ENCODE results near the gene TSHZ1.

TSHZ1 gene

DNA sequence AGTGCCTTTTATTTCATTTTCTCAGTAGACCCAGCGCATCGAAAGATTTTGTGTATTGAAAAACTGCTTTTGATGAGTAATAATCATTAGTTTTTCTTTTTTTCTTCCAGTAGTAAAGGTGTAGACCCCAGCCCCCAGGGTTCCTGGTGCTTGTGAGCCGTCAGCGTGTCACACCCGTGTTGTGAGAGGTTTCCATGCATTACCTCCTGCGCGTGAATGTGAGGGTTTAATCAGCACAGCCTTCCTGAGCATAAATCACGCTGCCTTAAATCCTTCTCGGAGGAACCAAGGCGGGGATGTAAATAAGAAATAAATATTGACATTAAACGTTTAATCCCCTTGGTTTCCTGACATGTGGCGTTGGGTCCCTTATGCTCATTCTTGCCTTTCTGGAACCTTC, 24.3 kb downstream of the TSHZ1 start:
- Histone ChIP-seq H3K4me3 (ENCODE audit: low read length) (no peak overlapping the region), H3K27me3 (ENCODE audit: control insufficient read depth, insufficient read depth, low read length) (no peaks in the 10 kb centered on the region), H3K27ac (ENCODE audit: low read length) (no peak overlapping the region), H3K9me3 (ENCODE audit: control insufficient read depth, insufficient read depth, low read length) (no peaks in the 10 kb centered on the region), H3K36me3 (ENCODE audit: control insufficient read depth, insufficient read depth, low read length) (no peaks in the 10 kb centered on the region), H3K4me1 (ENCODE audit: control insufficient read depth, insufficient read depth, low read length) (no peaks in the 10 kb centered on the region)
- no peak for DNase-seq (ENCODE audit: low read depth, low spot score)
- WGBS (ENCODE audit: insufficient coverage, insufficient read length) = no CpG with 5 or more reads among the region's 12 CpGs

DNA sequence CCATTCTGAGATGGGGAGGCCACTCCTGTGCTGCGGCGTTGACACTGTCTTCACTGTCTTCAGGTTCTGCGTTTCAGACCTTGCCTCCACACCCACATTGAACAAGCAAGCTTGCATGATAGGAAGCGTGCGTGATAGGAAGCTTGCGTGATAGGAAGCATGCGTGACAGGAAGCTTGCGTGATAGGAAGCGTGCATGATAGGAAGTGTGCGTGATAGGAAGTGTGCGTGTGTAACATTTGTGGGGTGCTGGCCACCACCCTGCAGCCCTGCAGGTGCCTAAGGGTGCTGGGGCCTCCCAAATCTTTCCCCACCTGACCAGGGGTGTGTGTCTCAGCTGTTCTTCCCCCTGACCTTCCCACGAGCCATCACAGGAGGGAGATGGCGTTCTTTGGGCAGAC, 25.3 kb downstream of the TSHZ1 start:
- Histone ChIP-seq H3K36me3 (ENCODE audit: control insufficient read depth, insufficient read depth, low read length) (no peaks in the 10 kb centered on the region), H3K27me3 (ENCODE audit: control insufficient read depth, insufficient read depth, low read length) (no peaks in the 10 kb centered on the region), H3K4me3 (ENCODE audit: low read length) (no peak overlapping the region), H3K9me3 (ENCODE audit: control insufficient read depth, insufficient read depth, low read length) (no peaks in the 10 kb centered on the region), H3K4me1 (ENCODE audit: control insufficient read depth, insufficient read depth, low read length) (no peaks in the 10 kb centered on the region), H3K27ac (ENCODE audit: low read length) (no peak overlapping the region)
- DNase-seq (ENCODE audit: low read depth, low spot score) = no peak
- 100% methylated on average over 4 of the region's 13 CpGs for WGBS (ENCODE audit: insufficient coverage, insufficient read length)

DNA sequence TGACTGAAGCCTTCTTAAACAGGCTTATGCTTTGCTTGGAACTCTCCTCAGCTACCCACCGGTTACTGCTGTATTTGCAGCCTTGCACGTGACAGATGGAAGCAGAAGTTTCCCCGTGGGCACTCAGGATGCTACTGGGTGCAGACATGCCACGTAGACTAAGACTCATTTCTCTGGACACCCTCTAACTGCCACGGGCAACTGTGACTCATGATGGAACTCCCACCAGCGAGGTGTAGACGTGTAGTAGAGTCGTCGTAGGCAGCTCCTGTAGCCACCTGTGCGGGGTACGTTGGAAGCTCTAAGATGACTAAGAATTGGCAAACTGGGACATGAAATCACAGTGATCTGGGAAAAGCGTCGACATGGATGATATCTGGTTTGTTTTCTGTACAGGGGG, 27.5 kb downstream of the TSHZ1 start:
- WGBS (ENCODE audit: insufficient coverage, insufficient read length) = no CpG with 5 or more reads among the region's 13 CpGs
- no peaks in the 10 kb centered on the region for H3K27me3 ChIP-seq (ENCODE audit: control insufficient read depth, insufficient read depth, low read length)
- H3K36me3 ChIP-seq (ENCODE audit: control insufficient read depth, insufficient read depth, low read length) = no peaks in the 10 kb centered on the region
- H3K9me3 ChIP-seq (ENCODE audit: control insufficient read depth, insufficient read depth, low read length) = no peaks in the 10 kb centered on the region
- DNase-seq (ENCODE audit: low read depth, low spot score) = no peak
- H3K4me1 ChIP-seq (ENCODE audit: control insufficient read depth, insufficient read depth, low read length) = no peaks in the 10 kb centered on the region
- H3K27ac ChIP-seq (ENCODE audit: low read length) = no peak overlapping the region
- H3K4me3 ChIP-seq (ENCODE audit: low read length) = no peak overlapping the region

DNA sequence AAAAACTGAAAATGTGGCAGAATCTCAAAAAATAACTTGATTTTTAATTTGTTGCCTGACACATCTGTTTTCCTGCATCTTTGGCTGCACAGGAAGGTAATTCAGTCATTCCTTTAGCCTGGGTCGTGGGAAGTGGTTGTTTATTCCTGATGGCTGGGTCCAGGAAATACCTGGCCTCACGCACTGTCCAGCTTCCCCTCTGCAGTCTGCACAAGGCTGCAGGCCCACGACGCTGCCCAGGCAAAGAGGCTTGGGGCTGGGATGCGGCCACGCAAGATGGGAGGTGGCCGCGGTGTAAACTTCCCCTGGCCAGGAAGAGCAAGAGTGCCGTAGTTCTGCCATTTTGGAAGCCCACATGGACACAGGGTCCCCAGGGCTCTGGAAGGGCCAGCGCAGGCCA, 28.2 kb downstream of the TSHZ1 start:
- WGBS (ENCODE audit: insufficient coverage, insufficient read length) = no CpG with 5 or more reads among the region's 10 CpGs
- Histone ChIP-seq H3K4me3 (ENCODE audit: low read length) (no peak overlapping the region), H3K4me1 (ENCODE audit: control insufficient read depth, insufficient read depth, low read length) (no peaks in the 10 kb centered on the region), H3K9me3 (ENCODE audit: control insufficient read depth, insufficient read depth, low read length) (no peaks in the 10 kb centered on the region), H3K27ac (ENCODE audit: low read length) (no peak overlapping the region), H3K27me3 (ENCODE audit: control insufficient read depth, insufficient read depth, low read length) (no peaks in the 10 kb centered on the region), H3K36me3 (ENCODE audit: control insufficient read depth, insufficient read depth, low read length) (no peaks in the 10 kb centered on the region)
- DNase-seq (ENCODE audit: low read depth, low spot score) = no peak

DNA sequence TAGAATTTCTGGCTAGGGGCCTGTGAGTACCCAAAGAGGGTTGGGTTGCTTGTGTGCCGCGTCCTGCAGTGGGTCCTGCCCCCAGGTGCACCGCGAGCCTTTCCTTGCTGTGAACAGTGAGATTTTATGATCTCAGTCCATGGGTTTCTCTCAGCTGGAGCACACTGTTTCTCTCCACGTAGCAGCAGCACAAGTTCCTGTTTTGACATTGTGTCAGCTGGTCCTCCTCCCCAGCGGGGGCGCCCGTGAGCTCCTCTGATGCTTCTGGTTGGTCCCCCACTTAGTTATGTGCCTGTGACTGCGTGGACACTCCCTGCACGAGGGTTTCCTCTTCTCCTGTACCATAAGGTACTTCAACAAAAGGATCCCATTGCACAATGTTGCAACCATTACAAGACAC, 29.8 kb downstream of the TSHZ1 start:
- Histone ChIP-seq H3K4me3 (ENCODE audit: low read length) (no peak overlapping the region), H3K27me3 (ENCODE audit: control insufficient read depth, insufficient read depth, low read length) (no peaks in the 10 kb centered on the region), H3K9me3 (ENCODE audit: control insufficient read depth, insufficient read depth, low read length) (no peaks in the 10 kb centered on the region), H3K36me3 (ENCODE audit: control insufficient read depth, insufficient read depth, low read length) (no peaks in the 10 kb centered on the region), H3K4me1 (ENCODE audit: control insufficient read depth, insufficient read depth, low read length) (no peaks in the 10 kb centered on the region), H3K27ac (ENCODE audit: low read length) (no peak overlapping the region)
- WGBS (ENCODE audit: insufficient coverage, insufficient read length) = no CpG with 5 or more reads among the region's 10 CpGs
- DNase-seq (ENCODE audit: low read depth, low spot score) = no peak

DNA sequence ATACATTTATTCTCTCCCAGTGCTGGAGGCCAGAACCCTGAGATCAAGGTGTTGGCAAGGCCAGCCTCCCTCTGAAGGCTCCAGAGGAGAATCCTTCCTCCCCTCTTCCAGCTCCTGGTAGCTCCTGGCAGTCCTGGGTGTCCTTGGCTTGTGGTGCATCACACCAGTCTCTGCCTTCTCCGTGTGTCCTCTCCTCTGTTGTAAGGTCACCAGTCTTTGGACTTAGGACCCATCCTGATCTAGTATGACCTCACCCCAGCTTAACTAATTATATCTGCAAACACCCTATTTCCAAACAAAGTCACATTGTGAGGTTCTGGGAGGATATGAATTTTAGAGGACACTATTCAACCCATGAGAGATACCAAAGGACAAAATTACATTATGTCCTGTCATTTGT, 31.1 kb downstream of the TSHZ1 start:
- no peak overlapping the region for H3K27ac ChIP-seq (ENCODE audit: low read length)
- H3K36me3 ChIP-seq (ENCODE audit: control insufficient read depth, insufficient read depth, low read length) = no peaks in the 10 kb centered on the region
- DNase-seq (ENCODE audit: low read depth, low spot score) = no peak
- no CpG with 5 or more reads among the region's 1 CpG for WGBS (ENCODE audit: insufficient coverage, insufficient read length)
- H3K4me1 ChIP-seq (ENCODE audit: control insufficient read depth, insufficient read depth, low read length) = no peaks in the 10 kb centered on the region
- H3K9me3 ChIP-seq (ENCODE audit: control insufficient read depth, insufficient read depth, low read length) = no peaks in the 10 kb centered on the region
- H3K4me3 ChIP-seq (ENCODE audit: low read length) = no peak overlapping the region
- no peaks in the 10 kb centered on the region for H3K27me3 ChIP-seq (ENCODE audit: control insufficient read depth, insufficient read depth, low read length)

DNA sequence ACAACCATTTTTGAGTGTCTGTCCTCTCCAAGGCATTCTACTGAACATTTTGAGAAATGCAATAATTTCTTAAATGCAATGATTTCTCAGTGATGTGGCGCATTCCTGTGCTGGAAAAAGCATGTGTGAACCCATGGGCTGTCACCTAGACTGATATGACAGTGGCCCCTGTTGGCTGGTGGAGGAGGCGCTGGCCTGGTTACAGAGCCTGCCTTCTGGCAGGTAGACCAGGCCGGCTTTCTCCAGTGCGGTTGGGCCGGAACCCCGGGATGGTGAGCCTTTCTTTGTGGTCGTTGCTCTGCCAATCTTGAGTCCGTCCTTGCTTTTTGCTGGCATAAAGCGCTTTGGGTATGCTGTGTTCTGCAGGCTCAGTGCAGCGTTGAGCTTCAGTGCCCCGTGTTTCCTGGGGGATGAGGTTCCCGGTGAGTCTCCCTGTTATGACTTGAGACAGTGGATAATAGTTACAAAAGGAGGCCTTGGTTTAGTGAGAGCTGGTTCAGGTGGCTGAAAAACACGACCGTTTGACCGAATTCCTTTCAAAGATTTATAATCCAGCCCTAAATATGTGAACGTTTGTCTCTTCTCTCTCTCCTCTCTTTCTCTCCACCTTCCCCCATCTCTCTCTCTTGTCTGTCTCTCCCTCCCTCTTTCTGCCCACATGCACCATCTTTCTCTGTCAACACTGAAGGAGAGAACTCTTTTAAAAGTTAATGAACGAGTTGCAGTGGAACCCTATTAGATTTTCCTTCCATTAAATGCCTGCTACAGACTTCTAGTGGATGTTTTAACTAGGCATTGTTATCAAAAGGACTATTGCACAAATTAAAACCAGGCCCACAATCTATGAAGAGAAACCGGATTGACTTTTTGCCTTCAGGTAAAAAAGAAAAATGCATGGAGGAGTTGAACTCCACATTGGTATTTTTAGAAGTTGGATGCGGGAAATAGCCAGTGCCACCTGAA, 34.0 kb downstream of the TSHZ1 start:
- Histone ChIP-seq H3K27me3 (ENCODE audit: control insufficient read depth, insufficient read depth, low read length) (no peaks in the 10 kb centered on the region), H3K27ac (ENCODE audit: low read length) (no peak overlapping the region), H3K4me1 (ENCODE audit: control insufficient read depth, insufficient read depth, low read length) (no peaks in the 10 kb centered on the region), H3K4me3 (ENCODE audit: low read length) (no peak overlapping the region), H3K9me3 (ENCODE audit: control insufficient read depth, insufficient read depth, low read length) (no peaks in the 10 kb centered on the region), H3K36me3 (ENCODE audit: control insufficient read depth, insufficient read depth, low read length) (no peaks in the 10 kb centered on the region)
- no CpG with 5 or more reads among the region's 19 CpGs for WGBS (ENCODE audit: insufficient coverage, insufficient read length)
- DNase-seq (ENCODE audit: low read depth, low spot score) = peak; percentile 2

DNA sequence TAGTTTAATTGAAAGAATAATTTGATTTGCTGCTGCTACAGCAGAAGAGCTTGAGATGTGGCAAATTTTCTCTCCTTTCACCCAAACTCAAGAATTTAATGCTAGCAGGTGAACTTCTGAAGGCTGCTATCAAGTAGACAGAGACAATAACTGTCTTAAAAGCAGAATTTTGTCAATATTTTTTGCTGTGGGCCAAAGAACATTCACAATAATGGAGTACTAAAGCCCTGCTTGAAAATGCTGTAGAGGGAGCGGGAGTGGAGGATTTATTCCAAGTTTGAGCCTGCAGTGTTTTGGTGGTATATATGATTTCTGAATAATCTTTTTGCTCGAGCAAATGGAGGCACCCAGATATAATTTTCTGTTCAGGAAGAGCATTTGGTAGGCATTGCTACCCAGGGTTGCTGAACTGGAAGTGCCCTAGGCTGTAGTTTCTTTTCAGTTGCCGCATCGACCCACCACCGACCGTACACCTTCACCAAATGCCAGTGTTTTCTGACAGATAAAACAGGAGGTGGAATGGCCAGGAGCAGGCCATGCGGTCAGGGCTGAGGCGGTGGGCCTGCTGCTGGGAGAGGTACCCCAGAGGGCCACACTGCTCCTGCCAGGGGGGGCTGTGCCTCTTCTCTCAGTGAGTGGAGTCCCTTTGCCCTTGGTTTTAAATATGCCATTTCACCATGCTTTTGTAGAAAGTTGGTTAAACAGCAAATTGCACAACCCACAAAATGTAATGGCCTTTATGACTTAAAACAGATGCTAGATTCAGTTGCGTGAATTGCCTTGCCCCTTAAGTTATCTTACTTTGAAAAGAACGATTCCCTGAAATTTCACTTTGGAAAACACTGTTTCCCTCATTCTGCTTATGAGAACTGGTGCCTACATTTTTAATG, 36.4 kb downstream of the TSHZ1 start:
- H3K36me3 ChIP-seq (ENCODE audit: control insufficient read depth, insufficient read depth, low read length) = no peaks in the 10 kb centered on the region
- no peaks in the 10 kb centered on the region for H3K27me3 ChIP-seq (ENCODE audit: control insufficient read depth, insufficient read depth, low read length)
- H3K27ac ChIP-seq (ENCODE audit: low read length) = no peak overlapping the region
- H3K4me3 ChIP-seq (ENCODE audit: low read length) = no peak overlapping the region
- DNase-seq (ENCODE audit: low read depth, low spot score) = no peak
- WGBS (ENCODE audit: insufficient coverage, insufficient read length) = no CpG with 5 or more reads among the region's 10 CpGs
- no peaks in the 10 kb centered on the region for H3K4me1 ChIP-seq (ENCODE audit: control insufficient read depth, insufficient read depth, low read length)
- no peaks in the 10 kb centered on the region for H3K9me3 ChIP-seq (ENCODE audit: control insufficient read depth, insufficient read depth, low read length)

DNA sequence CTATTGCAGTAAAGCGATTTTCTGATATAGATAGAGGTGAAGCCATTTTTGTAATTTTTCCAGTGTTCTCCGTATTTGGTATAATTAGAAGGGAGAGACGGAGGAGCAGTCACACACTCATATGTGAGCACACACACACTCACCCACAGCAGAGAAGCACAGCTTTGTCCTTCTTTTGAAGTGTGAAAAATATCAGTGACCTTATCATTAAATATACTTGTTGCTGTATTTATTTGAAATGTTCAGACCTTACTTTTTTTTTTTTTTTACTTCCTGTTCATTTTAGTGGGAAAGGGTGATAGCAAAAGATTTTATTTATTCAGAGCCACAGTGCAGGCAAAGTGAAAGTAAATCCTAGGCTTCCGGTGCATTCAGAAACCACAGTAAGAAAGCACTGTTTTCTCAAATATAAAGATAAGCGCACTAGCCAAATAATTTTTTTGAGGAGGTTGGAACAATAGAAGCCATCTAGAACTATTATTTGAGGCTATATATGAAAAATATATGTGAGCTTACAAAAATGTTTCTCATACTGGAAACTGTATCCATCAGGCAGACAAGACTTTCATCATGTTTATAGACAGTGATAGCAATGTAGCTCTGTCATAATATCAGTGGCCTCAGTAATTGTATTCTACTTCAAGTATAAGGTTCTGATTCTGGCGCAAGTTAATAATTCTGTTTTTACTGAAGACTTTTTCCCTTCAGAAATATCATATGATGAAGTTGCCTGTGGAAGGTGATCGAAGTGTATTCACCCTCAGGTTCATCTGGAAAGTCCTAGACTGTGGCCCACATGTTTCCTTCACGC, 37.2 kb downstream of the TSHZ1 start:
- Histone ChIP-seq H3K36me3 (ENCODE audit: control insufficient read depth, insufficient read depth, low read length) (no peaks in the 10 kb centered on the region), H3K4me3 (ENCODE audit: low read length) (no peak overlapping the region), H3K9me3 (ENCODE audit: control insufficient read depth, insufficient read depth, low read length) (no peaks in the 10 kb centered on the region), H3K27me3 (ENCODE audit: control insufficient read depth, insufficient read depth, low read length) (no peaks in the 10 kb centered on the region), H3K4me1 (ENCODE audit: control insufficient read depth, insufficient read depth, low read length) (no peaks in the 10 kb centered on the region), H3K27ac (ENCODE audit: low read length) (no peak overlapping the region)
- no peak for DNase-seq (ENCODE audit: low read depth, low spot score)
- WGBS (ENCODE audit: insufficient coverage, insufficient read length) = no CpG with 5 or more reads among the region's 8 CpGs
